OCI-LY7 (cell line): ENCODE results near the gene ZPR1. TPM values are rescaled to one million over a fixed set of nuclear protein-coding genes. Genes with fewer than 3 reads are reported as not detected.

ENCODE experiments used
- BruUV-seq: library from RNA; stranded (reverse); fragments of 400-500 nt; replicated peaks from 2 replicates; lab custom pipeline; 2021; lab: Mats Ljungman, UMichigan
- CTCF ChIA-PET: fragments of 300-600 bp; sonication (Branson Sonifier 250); formaldehyde crosslinking; loops from one replicate; lab custom pipeline; 2022; ENCODE audit warnings: antibody characterized with exemption; ENCODE audit not compliant: unreplicated experiment; lab: Charles Lee
- POLR2A ChIA-PET: fragments of 300-600 bp; sonication (Branson Sonifier 250); formaldehyde crosslinking; loops from one replicate; lab custom pipeline; 2022; ENCODE audit warnings: antibody characterized with exemption; lab: Charles Lee
- DNase-seq: peaks from one replicate; pipeline ENCODE4 v3.0.0-alpha.2; 2015; ENCODE audit warnings: low spot score
- H2AFZ ChIP-seq: fragments of 200-600 bp; sonication (generic), shearing (Covaris generic); 2 replicates; pipeline ENCODE4 v1.6.1; 2014; ENCODE audit warnings: mild to moderate bottlenecking, antibody characterized with exemption, low read length, moderate library complexity
- H3K27ac ChIP-seq: fragments of 200-600 bp; sonication (generic); 2 replicates; pipeline ENCODE4 v1.5.1; 2014; ENCODE audit warnings: mixed run types, low read depth, mild to moderate bottlenecking, moderate library complexity, low read length, inconsistent platforms; ENCODE audit not compliant: poor library complexity, severe bottlenecking
- H3K36me3 ChIP-seq: fragments of 200-600 bp; sonication (generic); 2 replicates; pipeline ENCODE4 v1.6.1; 2014; ENCODE audit warnings: mild to moderate bottlenecking, antibody characterized with exemption, low read length, moderate library complexity, mixed read lengths; ENCODE audit not compliant: insufficient read depth
- H3K4me1 ChIP-seq: fragments of 200-600 bp; sonication (generic); 2 replicates; pipeline ENCODE4 v1.5.1; 2014; ENCODE audit warnings: mild to moderate bottlenecking, low read length; ENCODE audit not compliant: insufficient read depth, poor library complexity, severe bottlenecking
- H3K4me2 ChIP-seq: fragments of 200-600 bp; sonication (generic); 2 replicates; pipeline ENCODE4 v1.6.1; 2014; ENCODE audit warnings: mild to moderate bottlenecking, low read length
- H3K4me3 ChIP-seq: fragments of 200-600 bp; sonication (generic); 2 replicates; pipeline ENCODE4 v1.5.1; 2014; ENCODE audit warnings: mild to moderate bottlenecking, low read depth, low read length; ENCODE audit not compliant: poor library complexity, severe bottlenecking
- H3K79me2 ChIP-seq: fragments of 200-600 bp; sonication (generic); 2 replicates; pipeline ENCODE4 v1.6.1; 2016; ENCODE audit warnings: low read depth, mild to moderate bottlenecking, low read length, moderate library complexity, mixed read lengths; ENCODE audit not compliant: insufficient read depth
- H3K9me2 ChIP-seq: fragments of 200-600 bp; sonication (generic); 2 replicates; pipeline ENCODE4 v1.6.1; 2016; ENCODE audit warnings: mild to moderate bottlenecking, low read length, mixed read lengths; ENCODE audit not compliant: insufficient read depth
- H3K9me3 ChIP-seq: fragments of 200-600 bp; sonication (generic); 2 replicates; pipeline ENCODE4 v1.6.1; 2014; ENCODE audit warnings: mild to moderate bottlenecking, mixed run types, low read length, mixed read lengths
- H4K20me1 ChIP-seq: fragments of 200-600 bp; sonication (generic); 2 replicates; pipeline ENCODE4 v1.6.1; 2014; ENCODE audit warnings: mild to moderate bottlenecking, antibody characterized with exemption, low read length, moderate library complexity, mixed read lengths; ENCODE audit not compliant: insufficient read depth
- EZH2phosphoT487 ChIP-seq: fragments of 200-600 bp; sonication (generic); IDR thresholded peaks from 2 replicates; pipeline ENCODE4 v1.6.1; 2018; ENCODE audit warnings: low read depth, borderline replicate concordance, mild to moderate bottlenecking, mixed run types, antibody characterized with exemption, low read length, moderate library complexity, mixed read lengths
- intact Hi-C: fragments of 100-400 bp; cut with micrococcal nuclease; formaldehyde crosslinking; loops from one replicate; pipeline ENCODE4 v1.10.0; 2022; ENCODE audit not compliant: unreplicated experiment
- total RNA-seq, 2 experiments: library from RNA; depleted of rRNA in 1 of 2; stranded (reverse); fragments of >200 nt in 1 of 2; shearing (Covaris generic) in 1 of 2; gene quantifications; 2 replicates each; pipeline ENCODE4 v1.2.3, GENCODE V29; 2014 to 2022
- TF ChIP-seq, protein P1 (sequence below): fragments of 200-600 bp; sonication (generic); conservative IDR thresholded peaks from 2 replicates; pipeline ENCODE4 v1.5.1; 2014; ENCODE audit warnings: mild to moderate bottlenecking, antibody characterized with exemption, low read length, moderate library complexity, mixed read lengths

ZPR1 gene
- total RNA-seq, 2 experiments from 2014 or later: 57.4 to 67.5 TPM

DNA sequence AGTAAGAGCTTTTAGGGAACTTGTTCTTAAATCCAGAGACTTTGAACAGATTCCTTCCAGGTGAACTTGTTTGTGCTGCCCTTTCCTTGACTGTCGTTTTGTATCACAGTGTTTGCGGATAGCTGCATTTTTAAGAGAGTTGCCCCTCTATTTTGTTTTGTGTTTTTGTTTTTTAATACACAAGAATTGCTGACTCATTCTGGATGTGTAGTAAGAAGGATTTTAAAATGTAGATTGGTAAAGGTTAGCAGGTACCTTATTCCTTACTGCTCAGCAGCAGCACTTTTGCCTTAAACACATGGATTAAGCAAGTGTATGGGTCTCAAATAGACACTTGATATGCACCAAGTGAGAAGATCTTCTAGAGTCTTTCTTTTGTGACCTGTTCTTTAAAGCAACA lies 12.8 kb upstream of the ZPR1 start:
- no TSS peak for BruUV-seq
- no peaks in the 10 kb centered on the region for H3K36me3 ChIP-seq

DNA sequence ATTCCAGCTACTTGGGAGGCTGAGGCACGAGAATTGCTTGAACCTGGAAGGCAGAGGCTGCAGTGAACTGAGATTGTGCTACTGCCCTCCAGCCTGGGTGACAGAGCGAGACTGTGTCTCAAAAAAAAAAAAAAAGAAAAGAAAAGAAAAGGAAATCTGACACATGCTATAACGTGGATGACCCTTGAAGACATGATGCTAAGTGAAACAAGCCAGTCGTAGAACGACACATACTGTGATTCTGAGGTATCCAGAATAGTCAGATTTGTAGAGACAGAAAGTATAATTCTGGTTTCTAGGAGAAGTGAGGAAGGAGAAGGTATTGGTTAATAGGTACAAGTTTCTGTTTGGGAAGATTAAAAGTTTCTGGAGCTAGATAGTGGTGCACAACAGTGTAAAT lies 10.5 kb upstream of the ZPR1 start:
- no peaks in the 10 kb centered on the region for H3K9me2 ChIP-seq
- BruUV-seq: no TSS peak
- DNase-seq: no peak
- no peak overlapping the region for H2AFZ ChIP-seq
- no peak overlapping the region for H3K4me3 ChIP-seq
- H3K9me3 ChIP-seq: no peaks in the 10 kb centered on the region
- TF ChIP-seq, protein P1, sequence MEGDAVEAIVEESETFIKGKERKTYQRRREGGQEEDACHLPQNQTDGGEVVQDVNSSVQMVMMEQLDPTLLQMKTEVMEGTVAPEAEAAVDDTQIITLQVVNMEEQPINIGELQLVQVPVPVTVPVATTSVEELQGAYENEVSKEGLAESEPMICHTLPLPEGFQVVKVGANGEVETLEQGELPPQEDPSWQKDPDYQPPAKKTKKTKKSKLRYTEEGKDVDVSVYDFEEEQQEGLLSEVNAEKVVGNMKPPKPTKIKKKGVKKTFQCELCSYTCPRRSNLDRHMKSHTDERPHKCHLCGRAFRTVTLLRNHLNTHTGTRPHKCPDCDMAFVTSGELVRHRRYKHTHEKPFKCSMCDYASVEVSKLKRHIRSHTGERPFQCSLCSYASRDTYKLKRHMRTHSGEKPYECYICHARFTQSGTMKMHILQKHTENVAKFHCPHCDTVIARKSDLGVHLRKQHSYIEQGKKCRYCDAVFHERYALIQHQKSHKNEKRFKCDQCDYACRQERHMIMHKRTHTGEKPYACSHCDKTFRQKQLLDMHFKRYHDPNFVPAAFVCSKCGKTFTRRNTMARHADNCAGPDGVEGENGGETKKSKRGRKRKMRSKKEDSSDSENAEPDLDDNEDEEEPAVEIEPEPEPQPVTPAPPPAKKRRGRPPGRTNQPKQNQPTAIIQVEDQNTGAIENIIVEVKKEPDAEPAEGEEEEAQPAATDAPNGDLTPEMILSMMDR: no peak
- no peak for TF ChIP-seq EZH2phosphoT487
- H4K20me1 ChIP-seq: no peaks in the 10 kb centered on the region
- intact Hi-C loops: no loop called here
- ChIA-PET CTCF (no interaction called here), POLR2A (no interaction called here)
- no peak overlapping the region for H3K4me2 ChIP-seq
- H3K4me1 ChIP-seq: no peaks in the 10 kb centered on the region
- no peaks in the 10 kb centered on the region for H3K36me3 ChIP-seq
- H3K79me2 ChIP-seq: no peaks in the 10 kb centered on the region
- H3K27ac ChIP-seq: no peak overlapping the region

More for the DNA sequence above, 12.8 kb upstream of the ZPR1 start:
- H3K9me3 ChIP-seq: no peaks in the 10 kb centered on the region
- H4K20me1 ChIP-seq: no peaks in the 10 kb centered on the region
- no peak overlapping the region for H3K27ac ChIP-seq
- no peak overlapping the region for H3K4me3 ChIP-seq
- no peak overlapping the region for H2AFZ ChIP-seq
- CTCF ChIA-PET: no interaction called here
- no peak for DNase-seq
- intact Hi-C loops: no loop called here
- TF ChIP-seq, protein P1: no peak
- TF ChIP-seq EZH2phosphoT487: no peak
- H3K4me2 ChIP-seq: no peak overlapping the region
- no peaks in the 10 kb centered on the region for H3K4me1 ChIP-seq
- H3K79me2 ChIP-seq: no peaks in the 10 kb centered on the region
- POLR2A ChIA-PET: interaction anchor here (1.0 kb wide), 1 partner anchor 10 kb away, joined by 3 read pairs; no protein-coding TSS in a partner anchor
- H3K9me2 ChIP-seq: no peaks in the 10 kb centered on the region

DNA sequence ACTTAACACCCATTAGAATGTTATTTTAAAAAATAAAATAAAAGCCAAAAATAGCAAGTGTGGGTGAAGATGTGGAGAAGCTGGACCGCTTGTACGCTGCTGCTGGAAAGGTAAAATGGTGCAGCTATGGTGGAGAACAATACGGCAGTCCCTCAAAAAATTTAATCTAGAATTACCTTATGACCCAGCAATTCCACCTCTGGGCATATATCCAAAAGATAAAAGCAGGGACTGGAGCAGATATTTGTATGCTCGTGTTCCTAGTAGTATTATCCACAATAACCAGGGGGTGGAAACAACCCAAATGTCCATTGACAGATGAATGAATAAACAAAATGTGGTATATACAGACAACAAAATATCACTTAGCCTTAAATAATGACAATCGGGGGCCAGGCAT lies 10.0 kb upstream of the ZPR1 start:
- Histone ChIP-seq H3K9me2 (no peaks in the 10 kb centered on the region), H3K4me1 (no peaks in the 10 kb centered on the region), H3K9me3 (no peaks in the 10 kb centered on the region), H3K36me3 (no peaks in the 10 kb centered on the region), H3K27ac (no peak overlapping the region), H3K79me2 (no peaks in the 10 kb centered on the region), H2AFZ (no peak overlapping the region), H3K4me3 (no peak overlapping the region), H4K20me1 (no peaks in the 10 kb centered on the region), H3K4me2 (no peak overlapping the region)
- intact Hi-C loops: no loop called here
- ChIA-PET POLR2A (no interaction called here), CTCF (no interaction called here)
- no TSS peak for BruUV-seq
- no peak for DNase-seq
- no peak for TF ChIP-seq EZH2phosphoT487
- TF ChIP-seq, protein P1: no peak
